ENCODE measurements around the gene MYO15B.
"Not testable (repeated sequence)": the region's sequence is repeated elsewhere in the genome, so short reads cannot be mapped to it uniquely, and the experiment has no call there.

MYO15B gene

GRCh38 chr17:75573540-75573957 lies 14.1 kb upstream of the MYO15B start:
- intact Hi-C loops (cut with DNase I), result no loop called here
- no peak for DNase-seq

GRCh38 chr17:75573994-75574393 lies 13.6 kb upstream of the MYO15B start:
- no peak for DNase-seq
- intact Hi-C loops (cut with DNase I), result no loop called here

- intact Hi-C loops (cut with DNase I), result no loop called here
- no peak for DNase-seq
Observed at GRCh38 chr17:75574404-75575036, 13.1 kb upstream of the MYO15B start.

- DNase-seq, result no peak
- intact Hi-C loops (cut with DNase I), result no loop called here
Observed at GRCh38 chr17:75575197-75575596, 12.4 kb upstream of the MYO15B start.

- intact Hi-C loops (cut with DNase I), result no loop called here
- no peak for DNase-seq
Observed at GRCh38 chr17:75575728-75576127, 11.9 kb upstream of the MYO15B start.

- intact Hi-C loops (cut with DNase I), result no loop called here
Observed at GRCh38 chr17:75576661-75577060, 10.9 kb upstream of the MYO15B start.

GRCh38 chr17:75581121-75581725 lies 6.4 kb upstream of the MYO15B start:
- intact Hi-C loops (cut with DNase I), result loop anchor here (10.0 kb wide), 1 partner anchor 156 kb away; no protein-coding TSS in a partner anchor

More at GRCh38 chr17:75576661-75577060, 10.9 kb upstream of the MYO15B start:
- no peak for DNase-seq

GRCh38 chr17:75583197-75583596 lies 4.4 kb upstream of the MYO15B start:
- DNase-seq, result not testable (repeated sequence)
- intact Hi-C loops (cut with DNase I), result loop anchor here (10.0 kb wide), 1 partner anchor 158 kb away; no protein-coding TSS in a partner anchor

More at GRCh38 chr17:75581121-75581725, 6.4 kb upstream of the MYO15B start:
- DNase-seq, result peak in 3 of 42 donors; percentile 24 to 38 (median 27)

- intact Hi-C loops (cut with DNase I), result loop anchor here (5.0 to 10.0 kb wide), 2 partner anchors 68 to 160 kb away; partner anchors contain the start of genes CASKIN2 and TSEN54
- no peak for DNase-seq
Observed at GRCh38 chr17:75584849-75585175, 2.8 kb upstream of the MYO15B start.

- peak in 23 of 42 donors; percentile 2 to 62 (median 32) for DNase-seq
- intact Hi-C loops (cut with DNase I), result loop anchor here (5.0 to 10.0 kb wide), 2 partner anchors 71 to 164 kb away; partner anchors contain the start of genes CASKIN2 and TSEN54
Observed at GRCh38 chr17:75588596-75589011, 1.0 kb downstream of the MYO15B start.

- intact Hi-C loops (cut with DNase I), result loop anchor here (5.0 to 10.0 kb wide), 2 partner anchors 72 to 164 kb away; partner anchors contain the start of genes CASKIN2 and TSEN54
- peak; percentile 82 to 99 (median 95) for DNase-seq
Observed at GRCh38 chr17:75589012-75589918, 1.7 kb downstream of the MYO15B start.

- intact Hi-C loops (cut with DNase I), result loop anchor here (5.0 to 10.0 kb wide), 2 partner anchors 73 to 165 kb away; partner anchors contain the start of genes CASKIN2 and TSEN54
- DNase-seq, result peak in 4 of 42 donors; percentile 16 to 45 (median 16)
Observed at GRCh38 chr17:75589919-75590303, 2.3 kb downstream of the MYO15B start.

- intact Hi-C loops (cut with DNase I), result no loop called here
- no peak for DNase-seq
Observed at GRCh38 chr17:75590314-75590761, 2.7 kb downstream of the MYO15B start.

- intact Hi-C loops (cut with DNase I), result no loop called here
- DNase-seq, result no peak
Observed at GRCh38 chr17:75590849-75591721, 3.5 kb downstream of the MYO15B start.

- intact Hi-C loops (cut with DNase I), result no loop called here
- DNase-seq, result no peak
Observed at GRCh38 chr17:75591722-75592302, 4.2 kb downstream of the MYO15B start.

- intact Hi-C loops (cut with DNase I), result no loop called here
- no peak for DNase-seq
Observed at GRCh38 chr17:75592348-75593020, 4.9 kb downstream of the MYO15B start.

GRCh38 chr17:75593430-75593829 lies 5.8 kb downstream of the MYO15B start:
- intact Hi-C loops (cut with DNase I); DNase-seq: not testable (repeated sequence)
